Measurements from ENCODE around the gene PACRG.

DNA sequence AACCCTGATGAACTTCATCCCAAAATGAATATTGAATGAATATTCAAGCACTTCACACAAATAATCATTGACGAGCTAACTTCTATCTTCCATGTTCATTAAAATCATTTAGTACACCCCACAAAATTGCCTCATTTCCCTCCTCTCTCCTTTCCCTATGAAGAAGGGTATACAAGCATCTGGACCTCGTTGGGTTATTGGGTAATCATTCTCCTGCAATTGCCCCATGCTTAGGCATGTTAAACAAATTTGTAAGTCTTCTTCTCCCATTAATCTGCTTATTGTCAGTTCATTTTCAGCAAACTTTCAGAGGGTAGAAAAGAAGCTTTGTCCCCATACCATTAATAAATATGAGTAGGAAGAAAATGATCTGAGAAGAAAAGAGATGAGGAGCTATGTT is 27.8 kb upstream of the PACRG start:
- TF ChIP-seq MAZ (IDR thresholded peaks at IDR 0.05; ENCODE audit: borderline replicate concordance, low read depth, low read length), result no peak
- TF ChIP-seq CHD4 (IDR thresholded peaks at IDR 0.05; ENCODE audit: borderline replicate concordance), result no peak
